ENCODE measurements around the gene PKMYT1.

PKMYT1 gene

GRCh38 chr16:3019594-3020246, 39.5 kb upstream of the PKMYT1 start:
- CTCF ChIA-PET, result interaction anchor here (0.5 to 4.5 kb wide), 4 partner anchors 8 to 98 kb away, joined by 3 to 38 read pairs (median 6); no protein-coding TSS in a partner anchor
- no peak for TF ChIP-seq PKNOX1 (IDR thresholded peaks at IDR 0.05)
- TF ChIP-seq CTBP1 (IDR thresholded peaks at IDR 0.05; ENCODE audit: borderline replicate concordance), result no peak
- TF ChIP-seq LEF1 (IDR thresholded peaks at IDR 0.05; ENCODE audit: borderline replicate concordance), result no peak
- TF ChIP-seq HDGF (IDR thresholded peaks at IDR 0.05; ENCODE audit: borderline replicate concordance), result no peak
- no peak for TF ChIP-seq FOXA1 (IDR thresholded peaks at IDR 0.05)
- no peak for TF ChIP-seq ELF4 (IDR thresholded peaks at IDR 0.05)
- no peak for TF ChIP-seq ARNT (IDR thresholded peaks at IDR 0.05)
- TF ChIP-seq FOXK2 (IDR thresholded peaks at IDR 0.05), result no peak
- no peak for TF ChIP-seq BHLHE40 (IDR thresholded peaks at IDR 0.05; ENCODE audit: borderline replicate concordance)
- no peak for DNase-seq (ENCODE audit: extremely low spot score)
- POLR2A ChIA-PET, result interaction anchor here (0.6 to 7.2 kb wide), 16 partner anchors 9 to 100 kb away, joined by 3 to 60 read pairs (median 7); partner anchors contain the start of genes CLDN9, PAQR4 and PKMYT1

- peak; percentile 73 for DNase-seq (ENCODE audit: extremely low spot score)
- TF ChIP-seq PKNOX1 (IDR thresholded peaks at IDR 0.05), result no peak
- TF ChIP-seq NFRKB (IDR thresholded peaks at IDR 0.05), result no peak
- no peak for TF ChIP-seq CTBP1 (IDR thresholded peaks at IDR 0.05; ENCODE audit: borderline replicate concordance)
- no peak for TF ChIP-seq HDGF (IDR thresholded peaks at IDR 0.05; ENCODE audit: borderline replicate concordance)
- TF ChIP-seq ELF4 (IDR thresholded peaks at IDR 0.05), result no peak
- no peak for TF ChIP-seq FOXK2 (IDR thresholded peaks at IDR 0.05)
- no peak for TF ChIP-seq LEF1 (IDR thresholded peaks at IDR 0.05; ENCODE audit: borderline replicate concordance)
- no peak for TF ChIP-seq TARDBP (IDR thresholded peaks at IDR 0.05)
- TF ChIP-seq BHLHE40 (IDR thresholded peaks at IDR 0.05; ENCODE audit: borderline replicate concordance), result no peak
- TF ChIP-seq L3MBTL2 (conservative IDR thresholded peaks at IDR 0.05), result no peak
- TF ChIP-seq ZNF384 (IDR thresholded peaks at IDR 0.05), result no peak
- TF ChIP-seq SP1 (IDR thresholded peaks at IDR 0.05), result no peak
- no peak for TF ChIP-seq FOXM1 (IDR thresholded peaks at IDR 0.05; ENCODE audit: borderline replicate concordance)
- TF ChIP-seq ARNT (IDR thresholded peaks at IDR 0.05), result no peak
- TF ChIP-seq FOXA1 (IDR thresholded peaks at IDR 0.05), result no peak
- no peak for TF ChIP-seq SUZ12 (IDR thresholded peaks at IDR 0.05)
- ChIA-PET POLR2A (interaction anchor here (1.0 to 7.2 kb wide), 8 partner anchors 8 to 117 kb away, joined by 3 to 60 read pairs (median 9); partner anchors contain the start of genes ZNF205 and ZNF213), CTCF (interaction anchor here (0.5 to 1.2 kb wide), 17 partner anchors 8 to 114 kb away, joined by 3 to 13 read pairs (median 4); partner anchors contain the start of gene PKMYT1)
Observed at GRCh38 chr16:3017794-3018506, 37.7 kb upstream of the PKMYT1 start, which contains the start of gene CLDN6. CLDN6 (minus strand) TSS chr16:3018183; CDS start chr16:3016021, 2,162 bp downstream.

GRCh38 chr16:3017344-3017743, 37.1 kb upstream of the PKMYT1 start:
- POLR2A ChIA-PET, result no interaction called here
- TF ChIP-seq SP1 (IDR thresholded peaks at IDR 0.05), result no peak
- TF ChIP-seq NFRKB (IDR thresholded peaks at IDR 0.05), result no peak
- no peak for TF ChIP-seq FOXK2 (IDR thresholded peaks at IDR 0.05)
- TF ChIP-seq BHLHE40 (IDR thresholded peaks at IDR 0.05; ENCODE audit: borderline replicate concordance), result no peak
- TF ChIP-seq FOXM1 (IDR thresholded peaks at IDR 0.05; ENCODE audit: borderline replicate concordance), result no peak
- TF ChIP-seq ELF4 (IDR thresholded peaks at IDR 0.05), result no peak
- TF ChIP-seq LEF1 (IDR thresholded peaks at IDR 0.05; ENCODE audit: borderline replicate concordance), result no peak
- TF ChIP-seq ARNT (IDR thresholded peaks at IDR 0.05), result no peak
- TF ChIP-seq HDGF (IDR thresholded peaks at IDR 0.05; ENCODE audit: borderline replicate concordance), result no peak
- no peak for TF ChIP-seq SUZ12 (IDR thresholded peaks at IDR 0.05)
- TF ChIP-seq TARDBP (IDR thresholded peaks at IDR 0.05), result no peak
- no peak for TF ChIP-seq PKNOX1 (IDR thresholded peaks at IDR 0.05)
- no peak for TF ChIP-seq CTBP1 (IDR thresholded peaks at IDR 0.05; ENCODE audit: borderline replicate concordance)
- no peak for TF ChIP-seq ZNF384 (IDR thresholded peaks at IDR 0.05)
- TF ChIP-seq L3MBTL2 (conservative IDR thresholded peaks at IDR 0.05), result no peak
- TF ChIP-seq FOXA1 (IDR thresholded peaks at IDR 0.05), result no peak
- CTCF ChIA-PET, result no interaction called here
- DNase-seq (ENCODE audit: extremely low spot score), result no peak

GRCh38 chr16:3015865-3016521, 35.7 kb upstream of the PKMYT1 start:
- DNase-seq (ENCODE audit: extremely low spot score), result no peak
- TF ChIP-seq HDGF (IDR thresholded peaks at IDR 0.05; ENCODE audit: borderline replicate concordance) (no peak), FOXA1 (IDR thresholded peaks at IDR 0.05) (no peak), TARDBP (IDR thresholded peaks at IDR 0.05) (no peak), SP1 (IDR thresholded peaks at IDR 0.05) (no peak), CTBP1 (IDR thresholded peaks at IDR 0.05; ENCODE audit: borderline replicate concordance) (no peak), FOXK2 (IDR thresholded peaks at IDR 0.05) (no peak), ARNT (IDR thresholded peaks at IDR 0.05) (no peak), FOXM1 (IDR thresholded peaks at IDR 0.05; ENCODE audit: borderline replicate concordance) (no peak), PKNOX1 (IDR thresholded peaks at IDR 0.05) (no peak), L3MBTL2 (conservative IDR thresholded peaks at IDR 0.05) (no peak), BHLHE40 (IDR thresholded peaks at IDR 0.05; ENCODE audit: borderline replicate concordance) (no peak), SUZ12 (IDR thresholded peaks at IDR 0.05) (no peak)
- ChIA-PET POLR2A (no interaction called here), CTCF (no interaction called here)

Data from HEK293T (cell line).